Cardiac fibroblast (primary cell): Measurements from ENCODE around the gene DIRAS3.
"Not testable (repeated sequence)": the region's sequence is repeated elsewhere in the genome, so short reads cannot be mapped to it uniquely, and the experiment has no call there.

Experiments
- DNase-seq, 2 donors: peaks; one replicate each; pipeline versions ENCODE4 v3.0.0 to v3.0.0-alpha.2; 2010; ENCODE audit warnings: low read depth in 2 of 2
- H3K4me3 ChIP-seq, 2 donors: replicated peaks in 1 of 2; 1 replicate in 1 of 2; 2 replicates in 1 of 2; pipeline ENCODE4 v1.5.1; 2011; ENCODE audit warnings: low read depth in 2 of 2, low read length in 2 of 2, mild to moderate bottlenecking in 2 of 2, moderate library complexity in 1 of 2
- TF ChIP-seq, protein P1 (sequence below): IDR thresholded peaks from one replicate; pipeline ENCODE4 v1.5.1; 2011; ENCODE audit warnings: low read depth, mild to moderate bottlenecking, low read length, inconsistent platforms

The DIRAS3 gene

DNA sequence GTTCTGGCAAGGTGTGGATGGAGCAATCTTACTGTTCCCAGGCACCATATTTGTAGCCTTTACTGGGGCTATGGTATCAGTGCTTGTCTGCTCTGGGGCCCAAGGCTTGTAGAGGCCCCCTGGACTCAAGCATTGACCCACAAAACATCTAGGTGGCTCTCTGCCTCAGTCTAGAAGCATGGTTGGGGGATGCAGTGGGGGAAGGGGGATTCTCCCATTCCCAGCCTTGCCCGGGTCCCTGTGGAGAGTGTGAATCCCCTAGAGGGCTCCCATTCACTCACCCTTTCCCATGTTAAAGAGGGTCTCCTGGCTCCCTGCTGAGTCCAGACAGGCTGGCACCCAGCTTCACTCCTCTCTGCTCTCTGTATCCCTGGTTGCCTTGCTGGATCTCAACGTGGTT lies 28.2 kb upstream of the DIRAS3 start:
- no peak overlapping the region for H3K4me3 ChIP-seq
- TF ChIP-seq, protein P1, sequence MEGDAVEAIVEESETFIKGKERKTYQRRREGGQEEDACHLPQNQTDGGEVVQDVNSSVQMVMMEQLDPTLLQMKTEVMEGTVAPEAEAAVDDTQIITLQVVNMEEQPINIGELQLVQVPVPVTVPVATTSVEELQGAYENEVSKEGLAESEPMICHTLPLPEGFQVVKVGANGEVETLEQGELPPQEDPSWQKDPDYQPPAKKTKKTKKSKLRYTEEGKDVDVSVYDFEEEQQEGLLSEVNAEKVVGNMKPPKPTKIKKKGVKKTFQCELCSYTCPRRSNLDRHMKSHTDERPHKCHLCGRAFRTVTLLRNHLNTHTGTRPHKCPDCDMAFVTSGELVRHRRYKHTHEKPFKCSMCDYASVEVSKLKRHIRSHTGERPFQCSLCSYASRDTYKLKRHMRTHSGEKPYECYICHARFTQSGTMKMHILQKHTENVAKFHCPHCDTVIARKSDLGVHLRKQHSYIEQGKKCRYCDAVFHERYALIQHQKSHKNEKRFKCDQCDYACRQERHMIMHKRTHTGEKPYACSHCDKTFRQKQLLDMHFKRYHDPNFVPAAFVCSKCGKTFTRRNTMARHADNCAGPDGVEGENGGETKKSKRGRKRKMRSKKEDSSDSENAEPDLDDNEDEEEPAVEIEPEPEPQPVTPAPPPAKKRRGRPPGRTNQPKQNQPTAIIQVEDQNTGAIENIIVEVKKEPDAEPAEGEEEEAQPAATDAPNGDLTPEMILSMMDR = no peak
- no peak for DNase-seq

DNA sequence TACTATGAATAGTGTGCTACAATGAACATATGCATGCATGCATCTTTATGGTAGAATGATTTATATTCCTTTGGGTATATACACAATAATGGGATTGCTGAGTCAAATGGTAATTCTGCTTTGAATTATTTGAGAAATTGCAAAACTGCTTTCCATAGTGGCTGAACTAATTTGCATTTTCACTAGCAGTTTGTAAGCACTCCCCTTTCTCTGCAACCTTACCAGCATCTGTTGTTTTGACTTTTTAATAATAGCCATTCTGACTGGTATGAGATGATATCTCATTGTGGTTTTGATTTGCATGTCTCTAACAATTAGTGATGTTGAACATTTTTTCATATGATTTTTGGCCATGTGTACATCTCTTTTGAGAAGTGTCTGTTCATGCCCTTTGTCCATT lies 24.0 kb upstream of the DIRAS3 start:
- TF ChIP-seq, protein P1 = no peak

DNA sequence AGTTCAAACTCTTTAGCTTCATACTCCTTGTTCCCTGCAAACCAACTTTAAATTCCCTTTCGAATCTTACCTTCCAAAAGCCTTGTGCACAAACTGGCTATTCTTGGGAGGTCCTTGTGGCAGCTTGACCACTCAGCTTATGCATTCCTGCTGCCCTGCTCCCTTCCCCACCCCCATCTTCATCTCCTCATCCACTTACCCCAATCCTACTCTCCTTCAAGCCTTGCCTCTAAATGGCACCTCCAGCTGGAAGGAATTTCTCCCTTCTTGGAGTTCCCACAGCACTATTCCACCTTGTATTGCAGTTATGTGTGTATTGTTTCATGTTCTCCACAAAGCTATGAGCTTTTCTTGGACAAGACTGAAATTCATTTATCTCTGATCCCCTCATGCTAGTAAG lies 15.3 kb upstream of the DIRAS3 start:
- H3K4me3 ChIP-seq = no peak overlapping the region
- no peak for DNase-seq
- TF ChIP-seq, protein P1 = no peak

More for the DNA sequence above, 24.0 kb upstream of the DIRAS3 start:
- no peak overlapping the region for H3K4me3 ChIP-seq
- DNase-seq = no peak

DNA sequence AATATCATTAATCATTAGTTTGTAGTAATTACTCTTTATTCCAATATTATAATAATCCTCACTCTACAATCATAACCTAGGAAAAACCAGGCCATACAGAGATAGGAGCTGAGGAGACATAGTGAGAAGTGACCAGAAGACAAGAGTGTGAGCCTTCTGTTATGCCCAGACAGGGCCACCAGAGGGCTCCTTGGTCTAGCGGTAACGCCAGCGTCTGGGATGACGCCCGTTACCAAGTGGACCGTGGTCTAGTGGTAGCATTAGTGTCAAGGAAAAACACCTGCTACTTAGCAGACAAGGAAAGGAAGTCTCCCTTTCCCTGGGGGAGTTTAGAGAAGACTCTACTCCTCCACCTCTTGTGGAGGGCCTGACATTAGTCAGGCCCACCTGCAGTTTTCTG lies 7.6 kb upstream of the DIRAS3 start:
- not testable (repeated sequence) for H3K4me3 ChIP-seq
- peak in 1 of 2 donors; percentile 4 for DNase-seq

DNA sequence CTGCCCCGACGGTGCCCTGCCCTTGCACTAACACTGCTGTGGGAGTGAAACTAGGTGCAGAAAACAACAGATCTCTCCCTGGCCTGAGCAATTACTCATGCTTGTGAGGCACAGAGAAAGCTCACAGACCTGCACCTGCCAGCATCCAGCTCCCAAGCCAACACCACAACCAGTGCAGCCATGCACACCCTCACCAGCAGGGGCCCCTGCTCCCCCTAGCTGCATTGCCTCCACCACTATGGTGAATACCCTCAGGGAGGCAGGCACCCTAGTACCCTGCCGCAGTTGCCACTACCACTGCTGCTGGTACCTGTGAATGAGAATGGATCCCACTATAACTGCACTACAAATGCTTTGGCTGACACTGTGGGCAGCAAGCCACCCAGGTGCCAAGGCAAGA lies 7.1 kb upstream of the DIRAS3 start:
- H3K4me3 ChIP-seq = no peak overlapping the region
- TF ChIP-seq, protein P1 = no peak
- DNase-seq = no peak

DNA sequence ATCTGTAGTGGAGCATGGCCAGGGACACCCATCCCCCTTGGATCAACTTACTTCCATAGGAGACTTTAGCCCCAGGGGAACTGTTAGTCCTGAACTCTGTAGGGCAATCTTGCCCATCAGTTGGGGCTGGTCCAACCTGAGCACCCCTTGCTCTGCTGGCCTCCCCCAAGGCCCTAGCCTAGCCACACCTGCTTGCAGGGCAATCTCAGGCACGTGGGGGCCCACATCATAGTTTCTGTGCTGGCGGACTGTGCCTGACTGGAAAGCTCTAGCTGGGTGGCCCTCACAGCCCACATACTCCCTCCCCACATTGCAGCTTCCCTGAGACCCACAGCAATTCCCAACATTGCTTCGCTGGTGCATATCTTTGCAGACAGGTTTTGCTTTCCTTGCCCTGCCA lies 6.6 kb upstream of the DIRAS3 start:
- TF ChIP-seq, protein P1 = no peak
- no peak for DNase-seq
- no peak overlapping the region for H3K4me3 ChIP-seq

DNA sequence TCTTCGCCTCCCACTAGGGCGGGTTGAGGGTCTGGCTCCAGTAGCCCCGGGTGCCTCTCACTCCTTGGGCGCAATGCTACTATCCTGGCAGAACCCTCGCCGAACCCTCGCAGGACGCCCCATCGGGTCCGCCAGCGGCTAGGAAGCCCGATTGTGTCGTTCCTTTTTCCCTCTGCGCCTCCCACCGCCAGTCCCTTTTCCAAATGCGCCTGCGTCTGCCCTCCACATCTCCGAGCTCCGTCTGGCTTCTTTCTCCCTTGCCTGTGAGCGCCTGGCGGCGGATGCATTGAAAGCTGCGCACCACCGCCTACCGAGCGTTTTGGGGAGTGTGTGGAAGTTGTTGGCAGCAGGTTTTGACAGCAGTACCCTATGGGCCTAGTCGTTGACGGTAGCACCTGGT lies 1.0 kb upstream of the DIRAS3 start:
- TF ChIP-seq, protein P1 = peak; percentile 73
- H3K4me3 ChIP-seq = peak overlapping the region; percentile 49 to 50
- DNase-seq = peak; percentile 75 to 82

DNA sequence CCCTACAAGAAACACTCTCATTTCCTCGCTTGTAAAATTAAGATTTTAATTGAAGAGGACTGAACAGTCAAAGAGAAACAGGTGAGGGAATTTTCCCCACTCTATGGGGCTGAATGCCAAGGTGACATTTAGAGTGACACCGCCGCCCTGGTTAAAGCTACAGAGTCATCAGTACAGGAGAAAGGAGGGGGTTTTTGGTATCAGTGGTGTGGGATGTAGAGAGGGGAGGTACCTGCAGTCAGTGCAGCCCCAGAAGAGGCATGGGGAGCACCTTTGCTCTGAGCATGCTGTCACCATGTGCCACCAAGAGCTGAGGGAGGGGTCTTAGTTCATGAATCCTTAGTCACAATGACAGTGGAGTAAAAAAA lies 2.8 kb downstream of the DIRAS3 start:
- DNase-seq = no peak
- TF ChIP-seq, protein P1 = no peak

More for the DNA sequence above, 2.8 kb downstream of the DIRAS3 start:
- H3K4me3 ChIP-seq = no peak overlapping the region
